Muscle of arm (tissue), 12 donors: ENCODE measurements around the gene PCED1A. TPM values are rescaled to one million over a fixed set of nuclear protein-coding genes. Genes with fewer than 3 reads are reported as not detected.

ENCODE experiments used
- DNase-seq: peaks from one replicate; pipeline ENCODE4 v3.0.0-alpha.2; 2013
- polyA plus RNA-seq, 12 donors: library from polyadenylated mRNA; unstranded; fragments of 120-200 nt; gene quantifications; one replicate each; pipeline ENCODE4 v1.2.1, GENCODE V29; 2013; ENCODE audit not compliant: insufficient read length in 12 of 12

Gene PCED1A
- polyA plus RNA-seq, 12 donors = 17.5 to 41.8 (median 25.6) TPM; not detected in 1

- DNase-seq = no peak
Measured at GRCh38 chr20:2805689-2806350, 34.6 kb downstream of the PCED1A start.

- DNase-seq = no peak
Measured at GRCh38 chr20:2804852-2805688, 35.4 kb downstream of the PCED1A start.

GRCh38 chr20:2804041-2804828 is 36.2 kb downstream of the PCED1A start:
- DNase-seq = no peak

GRCh38 chr20:2801286-2801728 is 39.1 kb downstream of the PCED1A start:
- no peak for DNase-seq

- peak; percentile 49 for DNase-seq
Measured at GRCh38 chr20:2800521-2801285, 39.8 kb downstream of the PCED1A start, which contains the start of gene CPXM1. TSS of gene CPXM1 (minus strand) at chr20:2800627. CDS start at chr20:2800572, 55 bp downstream.

GRCh38 chr20:2799688-2800520 is 40.6 kb downstream of the PCED1A start:
- DNase-seq = no peak

GRCh38 chr20:2799271-2799670 is 41.2 kb downstream of the PCED1A start:
- DNase-seq = no peak

- no peak for DNase-seq
Measured at GRCh38 chr20:2798814-2799213, 41.6 kb downstream of the PCED1A start.

GRCh38 chr20:2798095-2798805 is 42.2 kb downstream of the PCED1A start:
- no peak for DNase-seq

GRCh38 chr20:2797136-2797983 is 43.1 kb downstream of the PCED1A start:
- no peak for DNase-seq

- DNase-seq = no peak
Measured at GRCh38 chr20:2796011-2796660, 44.3 kb downstream of the PCED1A start.

GRCh38 chr20:2795451-2795850 is 45.0 kb downstream of the PCED1A start:
- DNase-seq = no peak

- DNase-seq = no peak
Measured at GRCh38 chr20:2794866-2795447, 45.5 kb downstream of the PCED1A start.

GRCh38 chr20:2794202-2794748 is 46.2 kb downstream of the PCED1A start:
- DNase-seq = no peak

GRCh38 chr20:2793471-2793870 is 47.0 kb downstream of the PCED1A start:
- DNase-seq = no peak
